Esophagus squamous epithelium (tissue), 5 donors: Measurements from ENCODE around the gene LRAT. TPM values are rescaled to one million over a fixed set of nuclear protein-coding genes. Genes with fewer than 3 reads are reported as not detected.

Experiments
- DNase-seq: peaks from one replicate; lab custom pipeline; 2025; lab: John Stamatoyannopoulos, UW
- H3K27ac ChIP-seq, 4 donors: fragments of 200-600 bp; sonication (generic); one replicate each; pipeline ENCODE4 v1.5.1; 2016 to 2019; ENCODE audit warnings: mild to moderate bottlenecking in 1 of 4
- H3K27me3 ChIP-seq, 4 donors: fragments of 200-600 bp; sonication (generic); 1 replicate in 3 of 4; 2 replicates in 1 of 4; pipeline versions ENCODE4 v1.5.1 to v1.6.0; 2017 to 2021; ENCODE audit warnings: antibody characterized with exemption in 1 of 4
- H3K36me3 ChIP-seq, 3 donors: fragments of 200-600 bp; sonication (generic); one replicate each; pipeline ENCODE4 v1.5.1; 2016 to 2019
- H3K4me1 ChIP-seq, 3 donors: fragments of 200-600 bp; sonication (generic); one replicate each; pipeline ENCODE4 v1.5.1; 2017 to 2019
- H3K4me3 ChIP-seq, 4 donors: fragments of 200-600 bp; sonication (generic); 1 replicate in 3 of 4; 2 replicates in 1 of 4; pipeline ENCODE4 v1.5.1; 2016 to 2019; ENCODE audit warnings: mild to moderate bottlenecking in 2 of 4, moderate library complexity in 1 of 4
- H3K9me3 ChIP-seq, 3 donors: fragments of 200-600 bp; sonication (generic); one replicate each; pipeline ENCODE4 v1.5.1; 2016 to 2019
- CTCF ChIP-seq, 6 experiments: fragments of 450-650 bp in 4 of 6; fragments of 200-600 bp in 2 of 6; sonication (generic) in 2 of 6; IDR thresholded peaks; one replicate each; pipeline ENCODE4 v1.5.1; 2016 to 2019; ENCODE audit warnings: antibody characterized with exemption in 6 of 6, mild to moderate bottlenecking in 4 of 6, moderate library complexity in 4 of 6
- POLR2A ChIP-seq, 4 donors: fragments of 450-650 bp; IDR thresholded peaks; one replicate each; pipeline ENCODE4 v1.6.1; 2017; ENCODE audit warnings: antibody characterized with exemption in 4 of 4, mild to moderate bottlenecking in 4 of 4, moderate library complexity in 3 of 4
- WGBS, 2 donors: methylation state at CpG; one replicate each; pipeline ENCODE4 v1.1.5; 2018; 5-methylcytosine and 5-hydroxymethylcytosine counted together
- intact Hi-C: fragments of 100-400 bp; cut with DNase I; formaldehyde crosslinking; loops from one replicate; pipeline ENCODE4 v1.15.0; 2022
- total RNA-seq, 4 donors: library from RNA; depleted of rRNA; stranded (reverse); fragments of >200 nt; gene quantifications; one replicate each; pipeline ENCODE4 v1.1.0, GENCODE V29; 2016
- donor health status: DM: yes; HTN: yes; CAD: no.

Gene LRAT
- total RNA-seq, 4 donors from 2014 or later: 0.19 to 0.88 (median 0.32) TPM; not detected in 1

- no peak for DNase-seq
- Histone ChIP-seq H3K27ac (no peak overlapping the region), H3K36me3 (no peaks in the 10 kb centered on the region), H3K4me1 (no peaks in the 10 kb centered on the region), H3K9me3 (no peaks in the 10 kb centered on the region), H3K27me3 (no peaks in the 10 kb centered on the region), H3K4me3 (no peak overlapping the region)
- TF ChIP-seq CTCF (IDR thresholded peaks at IDR 0.05) (no peak), POLR2A (IDR thresholded peaks at IDR 0.05) (no peak)
- intact Hi-C loops: no loop called here
Measured at GRCh38 chr4:154731756-154732155, 12.0 kb upstream of the LRAT start.

- intact Hi-C loops: no loop called here
- no peak overlapping the region for H3K4me3 ChIP-seq
- H3K36me3 ChIP-seq: no peaks in the 10 kb centered on the region
- 32 to 50% methylated on average over 4 of the region's 4 CpGs for WGBS, 2 donors
- TF ChIP-seq CTCF (IDR thresholded peaks at IDR 0.05) (no peak), POLR2A (IDR thresholded peaks at IDR 0.05) (no peak)
- DNase-seq: no peak
- no peak overlapping the region for H3K27ac ChIP-seq
- no peaks in the 10 kb centered on the region for H3K9me3 ChIP-seq
- H3K27me3 ChIP-seq: no peaks in the 10 kb centered on the region
- no peaks in the 10 kb centered on the region for H3K4me1 ChIP-seq
Measured at GRCh38 chr4:154732669-154733068, 11.1 kb upstream of the LRAT start.

- Histone ChIP-seq H3K27ac (no peak overlapping the region), H3K27me3 (peaks cover 0 to 19% (median 0%) of the 10 kb centered on the region in 4 donors), H3K4me1 (peaks cover 0 to 6% (median 0%) of the 10 kb centered on the region in 3 donors), H3K4me3 (no peak overlapping the region), H3K36me3 (no peaks in the 10 kb centered on the region), H3K9me3 (no peaks in the 10 kb centered on the region)
- intact Hi-C loops: no loop called here
- DNase-seq: no peak
- TF ChIP-seq POLR2A (IDR thresholded peaks at IDR 0.05) (no peak), CTCF (IDR thresholded peaks at IDR 0.05) (no peak)
- WGBS, 2 donors: 52 to 90% methylated on average over 1 of the region's 1 CpG
Measured at GRCh38 chr4:154736770-154737169, 7.0 kb upstream of the LRAT start.

- 10% methylated on average over 2 of the region's 2 CpGs for WGBS, 2 donors
- TF ChIP-seq CTCF (IDR thresholded peaks at IDR 0.05): no peak
- no peak for TF ChIP-seq POLR2A (IDR thresholded peaks at IDR 0.05)
- intact Hi-C loops: no loop called here
Measured at GRCh38 chr4:154738426-154738825, 5.4 kb upstream of the LRAT start.

GRCh38 chr4:154739111-154739510 lies 4.7 kb upstream of the LRAT start:
- H3K4me3 ChIP-seq: no peak overlapping the region
- peaks cover 12 to 30% (median 15%) of the 10 kb centered on the region in 3 donors for H3K4me1 ChIP-seq
- H3K27ac ChIP-seq: no peak overlapping the region
- no peak for DNase-seq
- TF ChIP-seq POLR2A (IDR thresholded peaks at IDR 0.05): no peak
- TF ChIP-seq CTCF (IDR thresholded peaks at IDR 0.05): no peak
- peaks cover 0 to 43% (median 10%) of the 10 kb centered on the region in 4 donors for H3K27me3 ChIP-seq
- no peaks in the 10 kb centered on the region for H3K9me3 ChIP-seq
- no peaks in the 10 kb centered on the region for H3K36me3 ChIP-seq
- intact Hi-C loops: no loop called here

More at GRCh38 chr4:154738426-154738825, 5.4 kb upstream of the LRAT start:
- Histone ChIP-seq H3K4me1 (peaks cover 8 to 23% (median 12%) of the 10 kb centered on the region in 3 donors), H3K36me3 (no peaks in the 10 kb centered on the region), H3K4me3 (no peak overlapping the region), H3K27ac (no peak overlapping the region), H3K27me3 (peaks cover 0 to 36% (median 7%) of the 10 kb centered on the region in 4 donors), H3K9me3 (no peaks in the 10 kb centered on the region)
- no peak for DNase-seq
